MG63 (cell line): ENCODE measurements around the gene AGTRAP. TPM values are rescaled to one million over a fixed set of nuclear protein-coding genes. Genes with fewer than 3 reads are reported as not detected.

ENCODE experiments used
- DNase-seq: peaks from one replicate; pipeline ENCODE4 v3.0.0-alpha.2; 2020
- H3K27me3 ChIP-seq: fragments of 250-450 bp; sonication (Bioruptor Pico); 2 replicates; pipeline ENCODE4 v1.5.1; 2020; ENCODE audit warnings: mild to moderate bottlenecking, moderate library complexity
- H3K36me3 ChIP-seq: fragments of 250-450 bp; sonication (Bioruptor Pico); 2 replicates; pipeline ENCODE4 v1.5.1; 2020; ENCODE audit warnings: mild to moderate bottlenecking, moderate library complexity
- H3K4me3 ChIP-seq: fragments of 250-450 bp; sonication (Bioruptor Pico); 2 replicates; pipeline ENCODE4 v1.5.1; 2020; ENCODE audit warnings: mild to moderate bottlenecking, moderate library complexity
- H3K9me3 ChIP-seq: fragments of 250-450 bp; sonication (Bioruptor Pico); 2 replicates; pipeline ENCODE4 v1.5.1; 2020; ENCODE audit warnings: mild to moderate bottlenecking, moderate library complexity
- total RNA-seq: library from RNA; depleted of rRNA; stranded (reverse); fragments of >200 nt; shearing (Covaris generic); gene quantifications from 2 replicates; pipeline ENCODE4 v1.2.3, GENCODE V29; 2014; ENCODE audit warnings: low replicate concordance

The AGTRAP gene
- total RNA-seq, 1 experiment from 2014 or later: 53.7 TPM

GRCh38 chr1:11722538-11722937 is 13.4 kb upstream of the AGTRAP start:
- DNase-seq: no peak
- H3K4me3 ChIP-seq: no peak overlapping the region
- 0 out of 2 replicates have a peak, but pooled peaks cover 4% of the 10 kb centered on the region for H3K27me3 ChIP-seq
- no peaks in the 10 kb centered on the region for H3K36me3 ChIP-seq
- no peaks in the 10 kb centered on the region for H3K9me3 ChIP-seq

DNA sequence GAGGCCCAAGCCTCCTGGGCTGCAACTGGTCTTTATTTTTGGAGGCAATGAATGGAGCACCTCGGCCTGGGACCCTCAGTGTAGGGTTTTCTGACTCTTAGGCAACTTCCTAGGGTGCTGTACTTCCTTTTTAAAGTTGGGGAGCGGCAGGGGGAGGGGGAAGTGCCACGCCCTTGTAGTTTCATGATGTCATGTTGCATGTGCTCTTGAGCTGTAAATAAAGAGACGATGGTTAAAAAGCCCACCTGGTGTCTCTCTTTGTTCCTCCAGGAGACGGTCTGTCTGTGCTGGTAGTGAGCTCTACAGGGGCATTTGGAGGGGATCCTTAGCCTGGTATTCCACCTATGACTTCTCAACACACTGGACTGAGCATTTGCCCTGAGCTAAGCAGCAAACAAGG is 10.3 kb upstream of the AGTRAP start:
- no peak for DNase-seq
- Histone ChIP-seq H3K36me3 (no peaks in the 10 kb centered on the region), H3K4me3 (no peak overlapping the region), H3K9me3 (no peaks in the 10 kb centered on the region), H3K27me3 (no peaks in the 10 kb centered on the region)

DNA sequence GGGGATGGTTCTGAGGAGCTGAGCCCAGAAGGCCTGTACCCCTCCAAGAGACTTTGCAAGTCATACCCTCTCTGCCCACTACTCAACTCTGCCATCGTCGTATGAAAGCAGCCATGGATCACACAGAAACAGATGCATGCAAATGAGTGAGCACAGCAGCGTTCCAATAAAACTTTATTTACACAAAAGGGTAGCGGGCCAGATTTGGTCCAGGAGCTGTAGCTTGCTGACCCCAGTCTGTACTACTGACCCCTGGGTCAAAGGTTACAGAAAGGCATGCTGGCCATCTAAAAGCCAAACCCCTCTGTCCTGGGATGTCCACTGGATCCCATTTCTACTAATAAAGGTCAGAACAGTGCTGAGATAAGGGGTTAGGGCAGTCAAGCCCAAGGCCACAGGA is 8.8 kb upstream of the AGTRAP start:
- DNase-seq: no peak
- Histone ChIP-seq H3K27me3 (no peaks in the 10 kb centered on the region), H3K9me3 (no peaks in the 10 kb centered on the region), H3K36me3 (no peaks in the 10 kb centered on the region), H3K4me3 (no peak overlapping the region)

GRCh38 chr1:11728126-11728806 is 7.7 kb upstream of the AGTRAP start:
- Histone ChIP-seq H3K36me3 (no peaks in the 10 kb centered on the region), H3K27me3 (no peaks in the 10 kb centered on the region), H3K4me3 (no peak overlapping the region), H3K9me3 (no peaks in the 10 kb centered on the region)
- no peak for DNase-seq

GRCh38 chr1:11729155-11729497 is 6.8 kb upstream of the AGTRAP start:
- Histone ChIP-seq H3K27me3 (no peaks in the 10 kb centered on the region), H3K4me3 (no peak overlapping the region), H3K9me3 (no peaks in the 10 kb centered on the region), H3K36me3 (no peaks in the 10 kb centered on the region)
- DNase-seq: no peak

DNA sequence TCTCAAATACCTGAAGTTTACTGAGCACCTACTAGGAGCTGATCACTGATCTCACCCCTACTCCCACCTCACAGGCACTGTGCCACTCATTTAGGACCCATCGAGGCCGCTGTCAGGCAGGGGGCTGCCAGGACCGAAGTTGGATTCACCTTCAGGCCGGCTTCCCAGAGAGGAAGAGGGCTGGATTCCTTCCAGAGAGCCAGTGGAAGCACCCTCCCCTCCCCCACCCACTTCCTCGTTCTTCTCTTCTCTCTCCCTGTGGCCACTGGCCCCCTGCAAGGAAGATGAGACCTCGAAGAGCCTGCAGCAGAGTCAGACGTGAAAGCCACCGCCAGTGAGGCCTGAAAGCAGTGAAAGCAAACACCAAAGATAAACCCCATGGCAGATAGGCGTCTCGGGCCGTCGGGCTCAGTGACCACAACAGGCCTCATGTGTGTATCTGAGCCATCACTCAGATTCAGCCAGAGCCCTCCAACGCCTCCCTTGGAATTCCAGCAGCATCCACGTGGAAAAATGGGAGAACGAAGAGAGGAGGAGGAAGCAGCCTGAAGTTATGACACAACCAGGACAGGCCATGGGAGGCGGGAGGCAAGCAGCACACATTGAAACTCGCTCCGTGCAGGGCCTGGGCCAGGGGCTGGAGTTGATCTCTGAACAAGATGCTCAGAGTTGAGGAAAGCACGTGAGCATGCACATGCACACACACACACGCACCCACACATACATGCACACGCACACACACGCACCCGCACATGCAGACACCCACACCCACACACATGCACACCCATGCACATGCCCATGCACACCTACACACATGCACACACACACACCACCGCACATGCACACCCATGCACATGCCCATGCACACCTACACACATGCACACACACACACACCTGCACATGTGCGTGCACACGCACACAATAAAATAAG is 6.2 kb upstream of the AGTRAP start:
- Histone ChIP-seq H3K36me3 (no peaks in the 10 kb centered on the region), H3K9me3 (no peaks in the 10 kb centered on the region), H3K27me3 (no peaks in the 10 kb centered on the region), H3K4me3 (no peak overlapping the region)
- no peak for DNase-seq

GRCh38 chr1:11730429-11730891 is 5.5 kb upstream of the AGTRAP start:
- Histone ChIP-seq H3K9me3 (no peaks in the 10 kb centered on the region), H3K27me3 (no peaks in the 10 kb centered on the region), H3K4me3 (no peak overlapping the region), H3K36me3 (no peaks in the 10 kb centered on the region)
- no peak for DNase-seq

DNA sequence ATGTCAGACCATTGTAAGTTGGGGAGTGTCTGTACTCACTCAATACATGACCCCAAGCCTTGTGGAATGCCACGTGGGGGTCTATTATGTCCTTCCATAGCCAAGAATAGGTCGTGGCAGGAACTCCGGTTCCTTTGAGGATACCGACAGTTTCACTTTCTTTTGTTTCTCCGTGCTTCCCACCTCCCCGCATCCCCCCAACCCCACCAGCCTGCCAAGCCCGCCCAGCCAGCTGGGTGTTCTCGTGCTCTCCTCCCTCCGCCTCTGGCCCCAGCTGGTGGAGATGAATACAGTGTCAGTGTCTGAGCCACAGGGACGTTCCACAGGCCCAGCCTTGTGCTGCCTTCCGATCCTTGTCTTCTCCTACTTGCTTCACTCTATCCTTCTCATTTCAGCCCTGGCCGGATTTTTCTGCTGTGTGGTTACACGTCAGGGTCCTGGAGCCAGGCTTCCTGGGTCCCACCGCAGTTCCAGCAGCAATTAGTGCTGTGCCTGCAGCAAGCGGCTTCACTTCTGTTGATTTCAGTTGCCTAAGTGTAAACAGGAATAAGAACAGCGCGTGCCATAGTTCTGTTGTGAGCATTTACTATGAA is 4.1 kb upstream of the AGTRAP start:
- H3K36me3 ChIP-seq: no peaks in the 10 kb centered on the region
- peak overlapping the region; percentile 46 for H3K4me3 ChIP-seq
- peak; percentile 77 for DNase-seq
- H3K27me3 ChIP-seq: no peaks in the 10 kb centered on the region
- H3K9me3 ChIP-seq: no peaks in the 10 kb centered on the region

GRCh38 chr1:11733306-11733705 is 2.6 kb upstream of the AGTRAP start:
- no peak for DNase-seq
- Histone ChIP-seq H3K27me3 (no peaks in the 10 kb centered on the region), H3K4me3 (no peak overlapping the region), H3K36me3 (no peaks in the 10 kb centered on the region), H3K9me3 (no peaks in the 10 kb centered on the region)

- Histone ChIP-seq H3K4me3 (peak overlapping the region; percentile 82), H3K9me3 (no peaks in the 10 kb centered on the region), H3K36me3 (no peaks in the 10 kb centered on the region), H3K27me3 (no peaks in the 10 kb centered on the region)
- no peak for DNase-seq
These were observed 444 bp upstream of the AGTRAP start for GRCh38 chr1:11735531-11735853.

DNA sequence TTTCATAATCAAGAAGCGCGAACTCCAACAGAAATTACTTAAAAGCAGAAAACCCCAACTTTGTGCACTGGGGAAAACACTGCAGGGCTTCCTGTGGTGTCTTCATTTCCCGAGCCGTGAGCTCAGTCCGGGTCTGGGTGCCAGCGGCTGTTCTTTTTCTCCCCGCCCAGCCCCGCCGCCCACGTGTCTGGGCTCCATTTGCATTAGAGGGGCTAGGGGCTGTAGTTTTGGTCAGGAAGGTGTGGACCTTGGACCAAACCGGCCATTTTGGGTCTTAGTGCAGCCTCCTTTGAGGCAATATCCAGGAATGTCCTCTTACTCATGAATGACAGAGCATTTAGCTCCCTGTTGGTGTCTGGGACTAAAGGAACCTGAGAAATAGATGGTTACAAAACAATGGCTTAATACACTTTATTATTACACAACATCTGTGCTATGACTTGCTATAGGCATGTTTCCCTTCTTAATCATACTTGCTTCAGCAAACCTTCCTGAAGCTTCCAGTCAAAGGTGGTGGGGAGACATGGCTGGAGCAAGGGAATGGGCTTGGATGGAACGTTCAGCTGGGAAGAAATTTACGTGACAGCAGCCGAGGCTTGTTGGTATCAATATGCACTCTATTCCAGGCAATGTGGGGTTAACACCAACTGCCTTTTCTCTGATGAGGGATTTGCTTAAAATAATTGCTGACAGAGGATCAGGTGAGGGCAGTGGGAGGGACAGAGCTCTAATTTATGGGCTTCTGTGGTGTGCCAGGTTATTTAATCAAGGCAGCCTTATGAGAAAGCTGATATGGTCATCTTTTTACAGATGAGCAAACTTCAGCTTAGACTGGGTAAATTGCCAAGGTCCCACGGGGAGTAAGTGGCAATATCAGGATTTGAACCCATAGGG is 1.1 kb downstream of the AGTRAP start:
- Histone ChIP-seq H3K4me3 (peak overlapping the region; percentile 82), H3K9me3 (no peaks in the 10 kb centered on the region), H3K27me3 (no peaks in the 10 kb centered on the region), H3K36me3 (no peaks in the 10 kb centered on the region)
- peak; percentile 68 for DNase-seq

DNA sequence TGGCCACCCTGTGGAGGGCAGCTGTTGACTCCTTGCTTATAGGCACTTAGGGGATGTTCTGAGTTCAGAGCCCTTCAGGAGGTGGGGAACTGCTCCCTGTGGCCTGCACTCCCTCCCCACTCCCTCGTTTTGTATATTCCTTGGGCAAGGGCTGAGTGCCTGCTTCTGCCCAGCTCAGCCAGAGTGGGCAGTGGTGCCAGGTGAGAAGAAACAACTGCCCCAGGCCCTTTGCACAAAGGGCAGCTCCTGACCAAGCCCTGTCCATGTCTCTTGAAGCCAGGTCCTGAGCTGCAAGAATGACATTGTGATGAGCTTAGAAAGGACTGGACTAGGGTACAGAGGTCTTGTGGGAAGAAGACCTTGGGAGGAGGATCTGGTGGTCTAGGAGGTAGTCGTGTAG is 2.2 kb downstream of the AGTRAP start:
- Histone ChIP-seq H3K4me3 (no peak overlapping the region), H3K36me3 (no peaks in the 10 kb centered on the region), H3K27me3 (no peaks in the 10 kb centered on the region), H3K9me3 (no peaks in the 10 kb centered on the region)
- no peak for DNase-seq

DNA sequence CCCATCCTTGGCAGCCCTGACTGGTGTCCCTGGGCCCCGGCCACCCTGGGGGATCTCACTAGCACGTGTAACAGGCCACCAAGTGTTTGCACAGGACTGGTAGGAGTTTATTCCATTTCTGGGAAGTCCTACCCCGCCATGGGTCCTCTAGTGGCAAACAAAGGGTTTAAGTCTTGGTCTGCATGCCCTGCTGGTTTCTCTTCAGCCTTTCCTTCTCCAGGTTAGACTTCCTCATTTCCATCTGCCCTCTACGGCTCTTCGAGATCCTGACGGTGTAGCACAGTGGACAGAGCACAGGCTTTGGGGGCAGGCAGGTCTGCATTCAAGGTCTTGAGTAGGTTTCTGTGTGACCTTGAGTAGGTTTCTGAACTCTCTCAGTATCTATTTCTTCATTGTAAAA is 2.8 kb downstream of the AGTRAP start:
- H3K4me3 ChIP-seq: no peak overlapping the region
- DNase-seq: no peak
- no peaks in the 10 kb centered on the region for H3K36me3 ChIP-seq

GRCh38 chr1:11740258-11741192 is 4.6 kb downstream of the AGTRAP start:
- H3K9me3 ChIP-seq: no peaks in the 10 kb centered on the region
- no peak overlapping the region for H3K4me3 ChIP-seq
- no peaks in the 10 kb centered on the region for H3K27me3 ChIP-seq
- DNase-seq: no peak
- H3K36me3 ChIP-seq: no peaks in the 10 kb centered on the region

More for the DNA sequence above, 2.8 kb downstream of the AGTRAP start:
- no peaks in the 10 kb centered on the region for H3K27me3 ChIP-seq
- H3K9me3 ChIP-seq: no peaks in the 10 kb centered on the region

- Histone ChIP-seq H3K27me3 (no peaks in the 10 kb centered on the region), H3K9me3 (no peaks in the 10 kb centered on the region), H3K36me3 (peaks cover 4% of the 10 kb centered on the region; the same call in 1 of the 2 replicates), H3K4me3 (no peak overlapping the region)
- DNase-seq: no peak
These were observed 5.5 kb downstream of the AGTRAP start for GRCh38 chr1:11741482-11741881.
